Choroid plexus epithelial cell (primary cell): Measurements from ENCODE around the gene CRYBA2.

Experiments used
- DNase-seq: peaks from one replicate; pipeline ENCODE4 v3.0.0-alpha.2; 2010; ENCODE audit warnings: low read depth
- H3K4me3 ChIP-seq: 2 replicates; pipeline ENCODE4 v1.5.1; 2011; ENCODE audit warnings: low read depth, mild to moderate bottlenecking, control low read depth, low read length, moderate library complexity
- CTCF ChIP-seq: conservative IDR thresholded peaks from 2 replicates; pipeline ENCODE4 v1.5.1; 2011; ENCODE audit warnings: low read depth, mild to moderate bottlenecking, control low read depth, inconsistent platforms, low read length, moderate library complexity

The CRYBA2 gene

GRCh38 chr2:218982586-218983262 is 10.5 kb downstream of the CRYBA2 start:
- DNase-seq = no peak
- H3K4me3 ChIP-seq = no peak overlapping the region
- TF ChIP-seq CTCF = no peak

GRCh38 chr2:218981881-218982585 is 11.2 kb downstream of the CRYBA2 start:
- no peak overlapping the region for H3K4me3 ChIP-seq
- DNase-seq = no peak
- no peak for TF ChIP-seq CTCF

GRCh38 chr2:218981390-218981880 is 11.8 kb downstream of the CRYBA2 start:
- H3K4me3 ChIP-seq = no peak overlapping the region
- no peak for DNase-seq
- TF ChIP-seq CTCF = no peak

GRCh38 chr2:218980735-218981389 is 12.4 kb downstream of the CRYBA2 start:
- no peak overlapping the region for H3K4me3 ChIP-seq
- no peak for TF ChIP-seq CTCF
- no peak for DNase-seq

GRCh38 chr2:218979846-218980734 is 13.1 kb downstream of the CRYBA2 start:
- peak overlapping the region; percentile 37 for H3K4me3 ChIP-seq
- TF ChIP-seq CTCF = peak; percentile 83
- DNase-seq = peak; percentile 82

GRCh38 chr2:218975060-218975777 is 18.0 kb downstream of the CRYBA2 start:
- no peak for TF ChIP-seq CTCF
- DNase-seq = no peak
- no peak overlapping the region for H3K4me3 ChIP-seq
